NCI-H446 treated with DMSO at 0.1 percent for 48 hours (cell line): Measurements from ENCODE around the gene LARGE2.
A peak's percentile ranks its signal among the peaks of the same experiment; 100 is the strongest.

ENCODE experiments used
- DNase-seq: peaks from one replicate; lab custom pipeline; 2025; lab: John Stamatoyannopoulos, UW

The LARGE2 gene

DNA sequence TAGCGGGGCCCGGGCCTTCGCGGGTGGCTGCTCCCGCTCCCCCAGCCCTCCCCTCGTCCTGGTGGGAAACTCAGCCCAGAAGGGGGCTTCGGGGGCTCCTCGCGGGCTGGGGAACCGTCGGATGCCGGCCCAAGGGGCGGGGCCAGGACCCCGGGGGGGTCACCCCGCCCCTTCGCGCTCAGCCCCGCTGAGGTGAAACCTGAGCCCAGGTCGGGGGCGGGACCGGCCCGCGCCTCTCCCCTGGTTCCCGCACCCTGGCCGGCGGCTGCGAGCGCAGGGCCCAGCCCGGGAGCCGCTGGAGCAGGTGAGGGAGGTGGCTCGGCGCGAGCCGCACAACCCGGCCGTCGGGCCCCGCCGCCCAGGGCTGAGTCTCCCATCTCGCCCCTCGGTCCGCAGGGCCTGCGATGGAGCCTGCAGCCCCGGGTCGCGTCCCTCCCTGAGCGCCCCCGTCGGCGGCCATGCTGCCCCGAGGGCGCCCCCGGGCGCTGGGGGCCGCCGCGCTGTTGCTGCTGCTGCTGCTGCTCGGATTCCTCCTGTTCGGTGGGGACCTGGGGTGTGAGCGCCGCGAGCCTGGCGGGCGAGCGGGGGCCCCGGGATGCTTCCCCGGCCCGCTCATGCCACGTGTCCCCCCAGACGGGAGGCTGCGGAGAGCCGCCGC is at the start of gene LARGE2:
Gene LARGE2, plus strand, starts transcription at position 232 of the 658 bp plus-strand sequence. Its CDS starts 227 bp downstream, at position 459.
- no peak for DNase-seq

DNA sequence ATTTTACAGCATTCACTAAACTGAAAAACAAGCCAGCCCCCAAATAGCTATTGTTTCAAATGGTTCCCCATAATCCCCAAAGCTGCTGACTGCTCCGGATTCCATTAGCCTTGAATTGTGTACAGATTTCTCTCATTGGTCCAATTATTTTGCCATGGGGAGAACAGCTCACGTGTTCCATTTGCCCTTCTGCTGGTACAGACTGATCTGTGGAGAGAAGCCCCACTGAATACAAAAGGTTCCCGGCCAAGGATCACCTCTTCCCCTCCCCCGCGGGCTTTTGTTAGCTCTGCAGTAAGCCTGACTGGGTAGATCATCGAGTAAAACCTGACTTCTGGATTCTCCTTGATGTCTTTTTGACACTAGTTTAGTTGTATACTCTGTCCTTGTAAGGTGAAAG is 46.1 kb upstream of the LARGE2 start:
- DNase-seq = no peak

DNA sequence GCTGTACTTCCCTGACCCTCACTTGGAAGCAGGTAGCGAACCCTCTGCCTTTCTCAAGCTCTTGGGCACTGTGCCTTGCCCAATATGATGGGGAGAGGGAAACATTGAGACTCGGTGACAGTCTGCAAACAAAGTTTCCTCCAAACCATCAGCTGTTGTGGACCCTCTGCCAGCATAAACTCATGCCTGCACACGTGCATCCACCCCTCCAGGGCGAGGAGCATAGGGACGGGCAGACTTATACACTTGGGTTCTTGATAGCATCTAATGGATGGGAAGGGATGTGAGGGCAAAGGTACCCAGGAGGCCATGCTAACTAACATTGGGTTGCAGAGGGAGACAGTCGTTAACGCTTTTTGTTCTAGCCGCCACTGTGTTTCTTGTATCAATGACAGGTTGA is 45.2 kb upstream of the LARGE2 start:
- DNase-seq = no peak

DNA sequence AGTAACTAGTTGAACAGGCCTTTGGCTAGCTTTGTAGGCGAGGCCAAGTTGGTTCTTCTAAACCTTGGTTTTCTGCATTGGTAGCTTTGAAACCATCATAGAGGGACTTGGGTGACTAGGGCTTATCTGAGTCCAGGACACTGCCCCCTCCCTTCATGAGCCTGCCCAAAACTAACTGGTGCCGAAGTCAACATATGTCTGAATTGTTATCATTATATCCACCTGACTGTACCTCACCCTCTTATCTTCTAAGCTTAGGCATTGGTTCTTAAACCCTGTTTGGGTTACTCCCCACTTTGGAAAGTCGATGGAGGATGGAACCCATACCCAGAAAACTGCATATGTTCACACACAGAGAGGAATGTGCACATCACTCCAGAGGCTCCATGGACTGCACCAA is 44.6 kb upstream of the LARGE2 start:
- no peak for DNase-seq

DNA sequence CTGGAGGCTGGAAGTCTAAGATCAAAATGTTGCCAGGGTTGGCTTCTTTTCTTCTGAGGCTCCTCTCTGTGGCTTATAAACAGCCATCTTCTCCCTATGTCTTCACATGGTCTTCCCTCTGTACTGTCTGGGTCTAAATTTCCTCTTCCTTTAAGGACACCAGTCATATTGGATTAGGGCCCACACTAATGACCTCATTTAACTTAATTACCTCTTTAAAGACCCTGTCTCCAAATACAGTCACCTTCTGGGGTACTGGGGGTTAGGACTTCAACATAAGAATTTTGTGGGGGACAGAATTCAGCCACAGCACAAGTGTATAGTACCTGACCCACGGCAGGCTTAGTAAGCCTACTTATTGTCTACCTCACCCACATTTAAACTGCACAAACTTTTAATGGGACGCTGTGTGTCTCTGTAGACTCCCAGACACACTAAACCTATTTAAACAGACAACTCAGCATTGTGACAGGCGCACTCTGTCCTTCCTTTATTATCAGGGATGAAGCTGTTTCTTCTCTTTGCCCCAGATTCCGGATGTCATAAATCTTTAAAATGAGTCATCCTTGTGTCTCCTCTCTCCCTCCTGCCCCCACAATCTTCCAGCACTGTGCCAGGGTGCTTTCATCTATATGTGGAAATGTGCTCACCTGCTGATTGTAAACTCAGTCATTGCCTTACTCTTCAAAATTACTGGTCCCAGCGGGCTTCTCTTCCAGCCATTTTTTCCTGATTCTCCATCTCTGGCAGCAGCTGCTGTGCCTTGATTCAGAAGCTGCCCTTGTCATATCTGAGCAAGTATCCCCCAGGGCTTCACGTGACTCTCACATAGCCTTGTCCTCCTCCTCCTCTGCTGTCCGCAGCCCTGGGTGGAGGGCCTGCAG is 42.4 kb upstream of the LARGE2 start:
- DNase-seq = no peak

DNA sequence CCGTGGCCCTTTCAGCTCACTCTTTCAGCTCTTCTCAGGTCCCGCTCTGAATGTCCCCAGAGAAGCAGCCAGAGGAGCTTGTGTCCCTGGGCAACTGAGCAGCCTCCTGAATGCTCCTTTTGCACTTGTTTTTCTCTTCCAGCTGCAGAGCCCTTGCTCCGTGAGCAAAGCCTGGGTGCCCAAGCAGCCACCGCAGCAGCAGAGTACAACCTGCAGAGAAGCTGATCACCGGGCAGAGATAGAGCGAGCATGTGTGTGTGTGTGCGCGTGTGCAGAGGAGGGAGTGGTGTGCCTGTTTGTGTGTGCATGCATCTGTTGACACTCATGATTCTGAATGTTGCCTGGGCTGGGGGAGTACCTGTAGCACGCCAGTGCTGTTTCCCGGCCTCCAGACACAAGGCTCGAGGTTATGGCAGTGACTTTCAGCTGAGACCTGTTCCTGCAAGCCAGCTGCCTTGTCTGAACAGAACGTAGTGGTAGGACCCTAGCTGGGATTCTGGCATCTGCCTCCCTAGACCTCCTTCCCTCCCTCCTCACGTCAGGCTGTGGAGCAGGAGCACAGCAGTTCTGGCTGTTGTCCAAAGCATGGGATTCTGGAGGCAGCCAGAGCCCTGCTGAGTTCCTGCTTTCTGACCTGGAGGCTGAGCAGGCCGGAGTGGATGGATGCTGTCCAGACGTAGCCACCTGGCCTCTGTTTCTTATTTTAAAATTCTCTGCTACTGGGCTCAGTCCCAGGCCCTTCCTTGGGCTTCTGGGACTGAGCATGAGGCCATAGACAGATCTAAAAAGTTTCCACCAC is 41.5 kb upstream of the LARGE2 start:
- peak; percentile 90 for DNase-seq

DNA sequence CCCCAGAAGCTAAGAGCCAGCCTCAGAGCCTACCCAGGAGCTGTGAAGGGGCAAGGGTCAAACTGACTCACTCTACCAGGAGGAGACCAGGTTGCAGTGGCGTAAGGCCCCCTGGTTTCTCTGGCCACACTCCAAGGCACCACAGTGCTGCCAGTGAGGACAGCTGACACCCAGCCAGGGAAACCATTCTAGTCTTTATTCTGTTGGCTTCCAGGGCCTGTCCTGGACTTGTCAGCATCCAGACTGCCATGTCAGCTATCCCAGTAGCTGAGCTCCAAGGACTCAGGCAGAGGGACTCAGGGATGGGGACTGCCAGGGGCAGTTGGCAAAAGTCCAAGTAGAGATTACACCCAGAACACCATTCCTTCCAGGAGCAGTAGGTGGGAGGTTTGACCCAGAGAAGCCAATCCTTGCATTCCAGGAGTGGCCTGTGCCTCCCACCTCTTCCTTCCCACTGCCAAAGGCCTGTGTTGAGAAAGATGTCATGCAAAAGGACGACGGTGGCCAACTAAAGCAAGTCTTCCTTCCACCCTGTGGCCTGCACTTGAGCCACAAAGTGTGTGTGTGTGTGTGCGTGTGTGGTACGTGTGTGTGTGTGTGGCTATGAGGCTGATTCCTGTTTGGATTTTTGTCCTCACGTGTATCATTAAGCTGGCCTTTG is 40.6 kb upstream of the LARGE2 start:
- peak; percentile 67 for DNase-seq

DNA sequence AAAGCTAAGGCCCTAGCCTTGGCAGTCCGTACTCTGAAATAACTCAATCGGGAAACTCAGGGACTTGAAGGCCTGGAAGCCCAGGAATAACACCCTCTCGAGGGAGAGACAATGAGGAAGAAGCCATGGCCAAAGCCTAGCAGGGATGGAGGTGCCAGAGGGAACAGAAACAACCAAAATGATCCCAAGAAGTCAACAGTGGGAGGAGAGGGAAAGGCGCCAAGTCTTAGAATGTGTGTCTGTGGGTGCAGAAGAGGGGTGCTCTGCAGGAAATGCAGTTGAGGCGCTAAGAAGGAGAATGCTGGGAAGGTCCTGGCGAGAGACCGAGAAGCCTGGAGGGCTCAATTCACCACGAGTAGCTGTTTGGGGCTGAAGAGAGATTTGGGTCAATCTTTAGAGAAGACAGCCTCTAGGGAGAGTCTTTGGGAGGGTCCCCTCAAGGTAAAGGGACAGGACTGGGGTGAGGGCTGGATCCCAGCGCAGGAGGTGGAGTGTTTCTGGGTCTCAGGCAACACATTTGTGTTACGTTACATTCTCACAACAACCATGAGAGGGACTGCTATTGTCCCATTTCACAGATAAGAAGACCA is 37.8 kb upstream of the LARGE2 start:
- no peak for DNase-seq

DNA sequence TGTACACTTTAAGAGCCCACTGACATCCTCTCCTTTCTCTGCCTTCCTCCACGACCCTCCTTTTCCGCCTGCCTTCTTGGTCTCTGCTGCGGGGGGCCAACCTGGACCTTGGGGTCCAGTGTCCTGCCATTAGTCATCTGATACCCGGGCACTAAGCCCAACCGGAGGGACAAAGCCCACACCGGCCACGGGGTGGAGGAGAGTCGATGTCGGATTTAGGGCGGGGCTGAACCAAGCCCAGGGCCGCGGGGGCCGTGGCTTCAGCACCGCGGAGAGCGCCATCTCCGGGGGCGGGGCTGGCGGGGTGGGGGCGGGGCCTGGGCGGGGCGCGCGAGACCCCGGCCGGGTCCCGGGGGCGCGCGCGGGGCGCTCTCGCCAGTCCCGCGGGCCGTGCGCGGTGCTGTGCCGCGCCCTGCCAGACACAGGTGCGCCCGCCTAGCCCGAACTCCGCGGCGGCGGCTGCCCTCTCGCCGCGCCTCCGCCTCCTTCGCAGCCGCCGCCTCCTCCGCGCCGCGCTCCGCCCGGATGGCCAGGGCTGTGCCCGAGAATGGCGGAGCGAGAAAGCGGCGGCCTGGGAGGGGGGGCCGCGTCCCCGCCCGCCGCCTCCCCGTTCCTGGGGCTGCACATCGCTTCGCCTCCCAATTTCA is 37.1 kb upstream of the LARGE2 start, which contains the start of gene MAPK8IP1:
Gene MAPK8IP1, plus strand, starts transcription at position 378 of the 647 bp plus-strand sequence. Its CDS starts 170 bp downstream, at position 548.
- no peak for DNase-seq

DNA sequence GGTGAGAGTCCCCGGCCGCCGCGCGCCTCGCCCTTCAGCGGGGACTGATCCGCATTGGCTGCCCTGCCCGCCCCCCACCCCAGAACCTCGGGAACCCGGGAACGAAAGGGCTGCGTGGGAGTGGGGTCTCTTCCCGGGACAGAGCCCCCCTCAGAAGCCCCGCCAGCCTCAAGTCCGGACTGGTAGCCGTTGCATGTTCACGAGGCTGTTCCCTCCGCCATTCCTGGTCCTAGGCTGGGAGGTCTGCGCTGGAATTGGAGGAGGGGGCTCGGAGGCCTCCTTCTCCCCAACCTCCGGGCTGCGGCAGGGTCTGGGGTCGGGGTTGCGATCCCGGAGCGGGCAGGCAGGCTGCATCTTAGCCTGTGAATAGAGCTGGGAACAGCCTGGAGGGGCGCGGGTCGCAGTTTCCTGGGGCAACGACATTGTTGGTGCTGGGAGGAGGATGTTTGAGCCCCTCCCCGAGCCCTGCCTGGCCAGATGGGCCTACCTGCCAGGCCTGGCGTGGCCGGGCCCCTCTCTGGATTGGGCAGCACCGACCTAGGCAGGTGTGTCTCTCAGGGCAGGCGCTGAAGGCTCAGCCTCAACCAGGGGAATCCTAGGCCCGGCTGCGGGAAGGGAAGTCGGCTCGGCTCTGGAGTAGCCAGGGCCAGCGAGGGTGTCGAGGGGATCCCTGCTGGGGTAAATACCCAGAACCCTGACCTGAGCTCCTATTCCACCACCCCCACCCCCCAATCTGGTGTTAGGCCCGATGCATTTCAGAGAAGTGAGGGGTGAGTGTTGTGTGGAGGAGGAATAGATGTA is 36.3 kb upstream of the LARGE2 start:
- no peak for DNase-seq

DNA sequence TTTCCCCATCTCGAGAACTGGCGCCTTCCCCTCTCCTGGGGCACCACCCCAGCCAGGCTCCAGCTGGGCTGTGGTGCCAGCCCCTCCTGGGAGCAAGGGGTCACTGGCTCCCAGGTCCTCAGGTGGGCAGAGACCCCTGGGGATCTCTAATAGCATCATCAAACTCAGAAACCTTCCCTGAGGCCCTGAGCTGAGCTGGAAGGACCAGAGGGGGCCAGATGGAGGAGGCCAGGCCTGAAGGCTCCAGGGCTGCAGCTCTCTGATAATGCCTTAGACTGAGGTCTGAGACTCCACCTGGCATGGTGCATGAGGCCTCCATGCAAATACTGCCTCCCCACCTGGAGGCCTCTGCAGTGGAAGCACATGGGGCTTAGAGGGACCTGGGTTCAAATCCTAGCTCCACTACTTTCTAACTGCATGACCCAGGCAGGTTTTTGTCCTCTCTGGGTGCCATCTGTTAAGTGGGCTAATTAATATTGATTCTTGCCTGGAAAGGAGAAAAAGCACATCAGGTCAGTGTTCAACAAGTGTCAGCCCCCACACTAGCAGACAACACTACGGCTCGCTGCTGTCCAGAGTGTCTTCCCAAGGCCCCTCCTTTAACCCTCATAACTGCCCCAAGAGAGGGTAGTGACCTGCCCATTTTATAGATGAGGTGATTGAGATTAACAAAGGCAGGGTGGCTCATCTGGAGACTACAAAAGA is 35.5 kb upstream of the LARGE2 start:
- DNase-seq = no peak

DNA sequence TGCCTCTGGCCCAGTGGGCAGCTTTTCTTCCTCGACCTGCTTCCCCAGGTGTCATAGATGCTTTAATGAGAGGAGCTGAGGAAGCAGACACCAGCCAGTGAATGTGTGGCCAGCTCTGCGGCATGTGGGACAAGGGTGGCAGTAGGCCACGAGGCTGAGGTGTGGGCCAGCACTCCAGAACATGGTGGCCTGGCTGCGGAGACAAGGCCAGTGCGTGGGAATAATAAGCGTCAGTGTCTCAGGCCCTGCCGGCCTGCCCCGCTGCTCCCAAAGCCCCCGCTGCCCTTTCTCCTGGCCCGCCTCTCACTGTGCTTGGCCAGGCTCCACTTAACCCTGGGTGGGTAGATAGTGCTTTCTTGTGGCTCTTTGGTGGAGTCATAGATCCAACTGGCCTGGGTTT is 34.9 kb upstream of the LARGE2 start:
- no peak for DNase-seq

DNA sequence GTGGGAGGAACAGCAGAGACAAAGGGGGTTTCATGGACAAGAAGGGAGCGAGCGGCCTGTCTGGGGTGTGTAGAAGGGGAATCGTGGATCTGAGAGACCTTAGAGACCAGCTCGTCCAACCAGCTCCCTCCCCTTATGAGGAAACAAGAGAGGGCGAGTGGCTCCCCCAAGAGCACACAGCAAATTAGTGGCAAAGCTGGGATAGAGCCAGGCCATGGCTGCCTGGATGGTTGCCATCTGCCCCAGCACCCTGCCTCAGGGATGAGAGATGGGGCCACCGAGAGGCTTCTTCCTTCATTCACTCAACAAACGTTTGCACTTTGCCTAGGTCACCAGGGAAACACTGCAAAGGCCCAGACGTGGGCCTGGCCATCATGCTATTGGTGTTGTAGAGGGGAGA is 32.9 kb upstream of the LARGE2 start:
- DNase-seq = no peak

DNA sequence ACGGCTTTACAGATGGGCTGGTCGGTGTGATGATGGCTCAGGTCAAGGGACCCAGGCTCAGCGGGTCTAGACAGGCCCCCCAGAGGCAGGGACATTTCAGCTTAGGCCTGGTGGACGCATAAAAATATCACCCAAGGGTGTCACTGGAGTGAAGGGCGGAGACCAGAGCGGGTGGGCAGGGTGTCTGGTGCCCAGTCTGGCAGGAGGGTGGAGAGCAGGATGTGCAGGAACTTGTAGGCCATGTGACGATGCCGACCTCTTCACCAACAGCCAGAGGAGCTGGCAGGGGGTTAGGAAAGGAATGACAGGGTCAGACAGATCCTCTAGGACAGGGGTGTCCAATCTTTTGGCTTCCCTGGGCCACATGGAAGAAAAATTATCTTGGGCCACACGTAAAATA is 32.5 kb upstream of the LARGE2 start:
- no peak for DNase-seq

DNA sequence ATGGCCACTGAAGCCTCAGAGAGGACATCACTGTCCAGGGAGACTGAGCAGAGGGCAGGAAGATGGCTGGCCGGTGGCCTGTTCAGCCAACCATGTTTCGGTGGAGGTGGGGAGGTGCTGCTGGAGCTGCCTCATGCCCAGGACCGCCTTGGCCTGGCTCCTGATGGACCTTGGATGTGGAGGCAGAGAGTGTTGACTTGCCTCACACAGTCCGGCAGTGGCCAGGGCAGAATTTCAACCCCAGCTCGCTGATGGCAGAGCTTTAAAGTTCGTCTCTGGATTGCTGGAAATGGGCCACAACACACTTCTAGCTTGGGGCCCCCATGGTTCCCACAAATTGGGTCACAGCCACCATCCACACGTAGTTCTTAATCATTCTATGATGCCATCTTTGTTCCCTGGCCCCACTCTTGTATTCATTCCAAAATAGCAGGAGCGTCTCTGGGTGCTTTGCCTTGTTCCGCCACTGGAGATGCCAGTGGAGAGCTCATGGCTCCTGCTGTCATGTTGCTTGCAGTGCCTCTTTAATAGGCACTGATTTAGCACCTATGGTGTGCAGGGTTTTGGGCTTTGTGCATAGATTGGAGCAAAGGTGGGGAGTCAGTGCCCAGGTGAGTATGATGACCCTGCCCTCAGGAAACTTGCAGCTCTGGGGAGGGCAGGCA is 31.4 kb upstream of the LARGE2 start:
- DNase-seq = no peak

DNA sequence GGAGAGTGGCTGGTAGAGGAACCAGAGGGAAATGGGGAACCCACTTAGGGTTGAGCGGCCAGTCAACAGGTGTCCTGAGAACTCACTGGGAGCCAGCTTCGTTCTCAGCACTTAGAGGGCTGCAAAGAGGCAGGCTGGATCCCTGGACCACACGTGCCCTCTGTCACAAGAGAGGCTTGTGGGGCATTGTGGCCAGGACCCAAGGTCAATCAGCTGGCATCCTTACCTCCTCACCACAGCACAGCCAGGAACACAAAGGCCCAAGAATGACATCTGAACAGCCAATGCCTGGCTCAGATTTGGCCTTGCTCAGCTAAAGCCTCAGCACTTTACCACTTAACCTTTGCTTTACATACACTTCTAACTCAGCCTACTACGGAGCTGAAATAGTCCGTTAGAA is 29.6 kb upstream of the LARGE2 start:
- no peak for DNase-seq

DNA sequence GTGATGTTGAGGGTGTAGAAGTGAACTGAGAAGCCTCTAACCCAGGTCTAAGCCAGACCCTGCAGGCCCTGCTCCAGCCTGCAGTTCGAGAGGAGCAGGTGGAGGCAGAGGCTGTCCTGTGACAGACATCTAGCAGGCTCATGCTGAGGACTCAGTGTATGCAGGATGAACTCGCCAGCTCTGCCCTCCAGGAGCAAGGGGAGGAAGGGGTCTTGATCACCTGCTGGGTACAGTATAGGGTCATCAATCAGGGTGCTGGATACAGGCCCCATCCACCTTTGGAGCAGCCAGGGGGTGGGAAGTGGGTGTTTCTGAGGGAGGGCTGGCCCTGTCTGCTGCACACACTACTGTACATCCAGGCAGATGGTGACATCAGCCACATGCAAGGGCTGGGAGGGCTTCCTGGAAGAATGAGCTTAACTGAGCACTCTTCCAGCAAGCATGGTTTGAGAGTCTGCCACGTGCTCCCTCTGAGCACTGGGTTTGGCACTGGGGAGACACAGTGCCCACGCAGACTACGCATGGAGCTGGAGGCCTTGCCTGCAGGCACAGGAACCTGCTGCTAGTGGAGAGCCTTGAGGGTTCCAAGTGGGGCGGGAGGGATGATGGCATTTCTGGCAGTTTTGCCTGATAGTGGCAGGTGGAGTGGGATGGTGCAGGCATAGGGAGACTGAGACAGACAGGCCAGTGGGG is 27.8 kb upstream of the LARGE2 start:
- no peak for DNase-seq

DNA sequence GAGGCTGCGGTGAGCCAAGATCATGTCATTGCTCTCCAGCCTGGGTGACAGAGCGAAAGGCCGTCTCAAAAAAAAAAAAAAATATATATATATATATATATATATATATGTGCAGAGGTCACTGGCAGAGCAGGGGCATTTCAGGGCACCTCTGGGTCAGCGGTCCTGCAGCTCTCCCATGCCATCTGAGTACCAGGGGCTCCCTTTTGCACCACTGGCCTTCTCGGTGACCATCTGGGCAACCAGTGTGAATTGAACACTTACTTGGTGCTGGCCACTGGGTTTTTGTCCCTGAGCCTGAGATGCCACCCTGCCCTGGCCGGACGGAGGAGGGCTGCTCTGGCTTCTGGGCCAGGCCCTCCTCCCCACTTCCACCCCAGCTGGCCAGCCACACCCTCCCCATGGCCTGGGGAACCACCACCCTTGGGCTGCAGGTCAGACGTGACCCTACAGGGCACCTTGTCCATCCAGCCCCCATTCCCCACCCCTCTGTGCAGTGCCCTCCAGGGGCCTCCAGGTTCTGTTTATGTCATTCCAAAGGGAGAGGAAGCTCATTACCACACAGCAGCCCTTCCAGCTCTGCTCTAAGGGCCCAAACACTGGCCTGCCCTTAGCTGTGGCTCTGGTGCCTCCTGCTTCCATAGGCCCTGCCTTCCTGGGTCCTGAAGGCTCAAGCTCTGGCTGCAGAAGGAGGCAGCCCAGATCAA is 26.8 kb upstream of the LARGE2 start:
- no peak for DNase-seq
